Myocyte (in vitro differentiated cells): ENCODE data around the gene MYCBPAP. TPM values are rescaled to one million over a fixed set of nuclear protein-coding genes. Genes with fewer than 3 reads are reported as not detected.
"Not testable (repeated sequence)": the region's sequence is repeated elsewhere in the genome, so short reads cannot be mapped to it uniquely, and the experiment has no call there.

Source experiments
- DNase-seq: peaks from one replicate; pipeline ENCODE4 v3.0.0-alpha.2; 2012; ENCODE audit warnings: low read depth
- total RNA-seq: library from RNA; depleted of rRNA; stranded (reverse); fragments of >200 nt; gene quantifications from 2 replicates; pipeline ENCODE4 v1.2.3, GENCODE V29; 2014

MYCBPAP gene
- total RNA-seq, 1 donor from 2014 or later = 0.35 TPM

GRCh38 chr17:50470426-50470825 is 37.8 kb upstream of the MYCBPAP start:
- DNase-seq = peak; percentile 23

DNA sequence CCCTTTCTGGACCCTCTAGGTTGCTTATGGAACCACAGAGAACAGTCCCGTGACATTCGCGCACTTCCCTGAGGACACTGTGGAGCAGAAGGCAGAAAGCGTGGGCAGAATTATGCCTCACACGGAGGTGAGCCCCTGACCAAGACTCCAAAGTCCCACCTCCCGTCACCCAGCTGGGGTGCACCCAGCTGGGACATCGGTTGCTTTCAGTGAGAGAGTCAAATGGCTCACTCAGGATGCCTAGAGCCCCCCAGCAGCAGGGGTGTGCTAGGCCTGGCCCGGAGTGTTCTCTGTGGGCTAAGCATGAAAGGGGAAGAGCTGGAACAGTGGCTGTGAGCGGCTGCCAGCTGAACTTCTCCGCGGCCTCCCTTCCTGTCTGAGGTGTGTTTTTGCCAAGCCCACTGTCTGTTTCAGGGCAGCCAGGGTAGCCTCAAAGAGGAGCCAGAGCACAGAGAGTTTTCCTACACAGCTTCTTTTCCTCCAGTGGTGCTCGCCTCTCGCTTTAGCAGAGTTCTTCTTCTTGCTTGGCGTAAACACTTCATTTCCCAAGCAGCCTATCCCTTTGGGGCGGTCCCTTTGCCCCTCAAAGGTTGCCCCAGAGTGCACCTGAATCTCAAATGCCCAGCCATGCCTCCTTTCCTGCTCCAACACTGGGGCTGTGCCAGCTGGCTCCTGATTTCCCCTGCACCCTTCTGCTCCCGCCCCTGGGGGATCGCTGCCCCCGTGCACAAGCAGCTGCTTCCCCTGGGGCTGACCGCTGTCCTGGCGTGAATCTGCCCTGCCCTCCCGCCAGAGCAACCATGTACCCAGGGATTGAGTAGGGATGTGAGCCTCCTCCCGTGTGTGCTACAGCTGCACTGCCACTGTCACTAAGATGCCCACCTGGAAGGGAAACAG is 37.0 kb upstream of the MYCBPAP start:
- DNase-seq = no peak

DNA sequence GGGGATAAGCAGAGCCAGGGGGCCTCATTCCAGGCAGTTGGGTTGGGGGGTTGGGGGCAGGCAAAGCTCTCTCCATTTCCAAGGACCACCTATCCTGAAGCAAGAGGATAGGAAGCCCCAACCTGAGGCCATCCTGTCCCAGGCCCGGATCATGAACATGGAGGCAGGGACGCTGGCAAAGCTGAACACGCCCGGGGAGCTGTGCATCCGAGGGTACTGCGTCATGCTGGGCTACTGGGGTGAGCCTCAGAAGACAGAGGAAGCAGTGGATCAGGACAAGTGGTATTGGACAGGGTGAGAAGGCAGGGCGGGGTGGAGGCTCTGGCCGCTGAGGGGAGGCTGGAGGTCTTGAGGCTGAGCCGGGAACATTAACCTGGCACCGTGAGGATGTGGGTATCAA is 36.0 kb upstream of the MYCBPAP start:
- DNase-seq = no peak

DNA sequence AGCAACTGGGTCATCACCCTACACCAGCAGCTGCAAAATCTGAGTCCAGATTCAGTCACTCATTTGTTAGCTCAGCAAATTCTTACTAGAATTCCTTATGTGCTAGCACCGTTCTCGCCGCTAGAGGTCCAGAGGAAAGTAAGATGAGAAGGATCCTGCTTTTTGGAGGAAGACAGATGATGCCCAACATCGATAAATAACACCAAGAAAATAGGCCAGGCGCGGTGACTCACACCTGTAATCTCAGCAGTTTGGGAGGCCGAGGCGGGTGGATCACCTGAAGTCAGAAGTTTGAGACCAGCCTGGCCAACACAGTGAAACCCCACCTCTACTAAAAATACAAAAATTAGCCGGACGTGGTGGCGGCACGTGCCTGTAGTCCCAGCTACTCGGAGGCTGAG is 35.5 kb upstream of the MYCBPAP start:
- peak; percentile 75 for DNase-seq

DNA sequence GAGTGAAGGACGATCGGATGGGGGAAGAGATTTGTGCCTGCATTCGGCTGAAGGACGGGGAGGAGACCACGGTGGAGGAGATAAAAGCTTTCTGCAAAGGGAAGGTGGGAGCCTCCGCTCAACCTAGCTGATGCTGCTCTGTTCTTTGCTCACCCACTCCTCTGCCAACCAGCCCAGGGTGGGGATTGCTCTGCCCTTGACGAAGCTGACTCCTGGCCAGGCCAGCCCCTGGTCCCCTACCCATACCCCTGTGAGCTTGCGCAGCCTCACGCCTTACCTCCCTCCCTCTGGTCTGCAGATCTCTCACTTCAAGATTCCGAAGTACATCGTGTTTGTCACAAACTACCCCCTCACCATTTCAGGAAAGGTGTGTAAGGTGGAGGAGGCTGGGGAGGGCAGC is 34.3 kb upstream of the MYCBPAP start:
- no peak for DNase-seq

DNA sequence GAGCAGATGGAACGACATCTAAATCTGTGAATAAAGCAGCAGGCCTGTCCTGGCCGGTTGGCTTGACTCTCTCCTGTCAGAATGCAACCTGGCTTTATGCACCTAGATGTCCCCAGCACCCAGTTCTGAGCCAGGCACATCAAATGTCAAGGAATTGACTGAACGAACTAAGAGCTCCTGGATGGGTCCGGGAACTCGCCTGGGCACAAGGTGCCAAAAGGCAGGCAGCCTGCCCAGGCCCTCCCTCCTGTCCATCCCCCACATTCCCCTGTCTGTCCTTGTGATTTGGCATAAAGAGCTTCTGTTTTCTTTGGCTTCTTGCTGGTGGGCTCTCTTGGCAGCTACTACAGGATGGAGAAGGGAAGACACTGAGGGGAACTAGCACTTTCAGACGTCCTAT is 33.7 kb upstream of the MYCBPAP start:
- no peak for DNase-seq

DNA sequence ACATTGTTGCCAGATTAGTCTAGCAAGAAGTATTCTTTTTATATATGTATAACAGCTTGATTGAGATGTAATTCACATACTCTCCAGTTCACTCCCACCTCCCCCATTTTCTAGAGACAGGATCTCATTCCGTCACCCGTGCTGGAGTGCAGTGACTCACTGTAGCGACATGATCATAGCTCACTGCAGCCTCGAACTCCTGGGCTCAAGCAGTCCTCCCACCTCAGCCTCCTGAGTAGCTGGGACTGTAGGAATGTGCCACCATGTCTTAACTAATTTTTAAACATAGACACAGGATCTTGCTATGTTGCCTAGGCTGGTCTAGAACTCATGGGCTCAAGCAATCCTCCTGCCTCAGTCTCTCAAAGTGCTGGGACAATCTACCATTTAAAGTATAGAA is 32.9 kb upstream of the MYCBPAP start:
- no peak for DNase-seq

DNA sequence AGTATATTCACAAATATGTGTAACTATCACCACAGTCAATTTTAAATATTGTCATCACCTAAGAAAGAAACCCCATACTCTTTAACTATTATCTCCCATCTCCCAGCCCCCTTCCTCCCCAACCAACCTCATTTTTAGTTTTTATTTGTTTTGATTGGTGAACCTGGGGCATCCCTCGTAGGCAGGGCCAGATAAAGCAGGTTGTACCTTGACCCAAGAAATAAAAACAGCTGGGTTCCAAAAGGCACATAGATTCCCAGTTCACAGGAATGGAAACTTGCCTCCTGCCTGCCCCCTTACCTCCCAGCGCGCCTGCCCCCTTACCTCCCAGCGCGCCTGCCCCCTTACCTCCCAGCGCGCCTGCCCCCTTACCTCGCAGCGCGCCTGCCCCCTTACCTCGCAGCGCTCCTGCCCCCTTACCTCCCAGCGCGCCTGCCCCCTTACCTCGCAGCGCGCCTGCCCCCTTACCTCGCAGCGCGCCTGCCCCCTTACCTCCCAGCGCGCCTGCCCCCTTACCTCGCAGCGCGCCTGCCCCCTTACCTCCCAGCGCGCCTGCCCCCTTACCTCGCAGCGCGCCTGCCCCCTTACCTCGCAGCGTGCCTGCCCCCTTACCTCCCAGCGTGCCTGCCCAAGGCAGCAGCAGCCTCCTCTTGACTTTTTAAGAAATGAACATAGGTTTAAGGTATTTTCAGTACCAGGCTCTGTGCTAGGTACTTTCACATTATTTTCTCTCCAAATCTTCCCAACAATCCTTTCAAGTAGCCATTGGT is 32.3 kb upstream of the MYCBPAP start:
- DNase-seq = not testable (repeated sequence)

DNA sequence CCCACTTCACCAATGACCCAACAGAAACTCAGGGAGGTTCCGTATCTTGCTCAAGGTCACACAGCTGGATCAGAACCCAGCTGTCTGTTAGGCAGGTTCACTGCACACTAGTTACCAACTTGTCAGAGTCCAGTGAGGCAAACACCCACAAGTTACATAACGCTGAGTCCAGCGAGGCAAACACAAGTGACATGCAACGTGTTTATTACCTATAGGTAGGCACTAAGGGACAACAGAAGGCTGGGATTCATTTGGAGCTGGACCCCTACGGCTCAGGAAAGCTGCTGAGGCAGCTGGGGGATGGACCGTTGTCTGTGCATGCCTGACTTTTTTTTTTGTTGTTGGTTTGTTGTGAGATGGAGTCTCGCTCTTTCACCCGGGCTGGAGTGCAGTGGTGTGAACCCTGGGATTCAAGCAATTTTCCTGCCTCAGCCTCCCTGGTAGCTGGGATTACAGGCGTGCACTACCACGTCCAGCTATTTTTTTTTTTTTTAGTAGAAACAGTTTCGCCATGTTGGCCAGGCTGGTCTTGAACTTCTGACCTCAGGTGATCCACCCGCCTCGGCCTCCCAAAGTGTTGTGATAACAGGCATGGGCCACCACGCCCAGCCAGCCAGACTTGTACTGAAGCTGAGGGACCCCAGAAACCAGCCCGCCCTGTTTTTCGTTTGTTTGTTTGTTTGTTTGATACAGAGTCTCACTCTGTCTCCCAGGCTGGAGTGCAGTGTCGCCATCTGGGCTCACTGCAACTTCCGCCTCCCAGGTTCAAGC is 31.5 kb upstream of the MYCBPAP start:
- no peak for DNase-seq

DNA sequence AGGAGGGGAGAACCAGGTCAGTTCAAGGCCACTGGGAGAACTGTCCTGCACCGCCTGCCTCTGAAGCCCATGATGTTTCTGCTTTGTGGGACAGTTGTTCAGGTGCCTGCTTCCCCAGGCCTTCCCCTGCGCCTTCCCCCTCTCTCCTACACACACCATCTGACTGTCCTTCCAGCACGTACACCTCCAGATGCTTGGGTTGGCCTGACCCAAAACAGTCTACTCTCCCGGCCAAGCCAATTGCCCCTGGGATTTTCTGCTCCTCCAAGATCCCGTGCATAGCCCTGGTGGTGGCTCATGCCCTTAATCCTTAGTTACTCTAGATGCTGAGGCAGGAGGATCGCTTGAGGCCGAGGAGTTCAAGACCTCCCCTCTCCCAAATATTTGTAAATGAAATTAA is 30.3 kb upstream of the MYCBPAP start:
- no peak for DNase-seq

- peak; percentile 91 for DNase-seq
Measured at GRCh38 chr17:50478391-50479381, 29.6 kb upstream of the MYCBPAP start, which contains the start of gene RSAD1. Gene RSAD1 (plus strand): TSS chr17:50478860. CDS start chr17:50478885, 25 bp downstream.

GRCh38 chr17:50479522-50480141 is 28.6 kb upstream of the MYCBPAP start:
- DNase-seq = peak; percentile 85

GRCh38 chr17:50480142-50480764 is 28.0 kb upstream of the MYCBPAP start:
- no peak for DNase-seq

- DNase-seq = no peak
Measured at GRCh38 chr17:50480854-50481490, 27.3 kb upstream of the MYCBPAP start.

GRCh38 chr17:50481648-50482047 is 26.6 kb upstream of the MYCBPAP start:
- no peak for DNase-seq

DNA sequence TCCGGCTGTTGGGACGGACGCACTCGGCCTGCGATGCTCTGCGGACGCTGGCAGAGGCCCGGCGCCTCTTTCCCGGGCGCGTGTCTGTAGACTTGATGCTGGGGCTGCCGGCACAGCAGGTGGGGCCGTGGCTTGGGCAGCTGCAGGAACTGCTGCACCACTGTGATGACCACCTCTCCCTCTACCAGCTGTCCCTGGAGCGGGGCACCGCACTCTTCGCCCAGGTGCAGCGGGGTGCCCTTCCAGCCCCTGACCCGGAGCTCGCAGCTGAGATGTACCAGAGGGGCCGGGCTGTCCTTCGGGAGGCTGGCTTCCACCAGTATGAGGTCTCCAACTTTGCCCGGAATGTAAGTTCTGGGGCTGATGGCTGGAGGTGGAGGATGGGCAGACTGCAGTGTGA is 26.1 kb upstream of the MYCBPAP start:
- peak; percentile 68 for DNase-seq

- peak; percentile 98 for DNase-seq
Measured at GRCh38 chr17:50482516-50482915, 25.7 kb upstream of the MYCBPAP start.

DNA sequence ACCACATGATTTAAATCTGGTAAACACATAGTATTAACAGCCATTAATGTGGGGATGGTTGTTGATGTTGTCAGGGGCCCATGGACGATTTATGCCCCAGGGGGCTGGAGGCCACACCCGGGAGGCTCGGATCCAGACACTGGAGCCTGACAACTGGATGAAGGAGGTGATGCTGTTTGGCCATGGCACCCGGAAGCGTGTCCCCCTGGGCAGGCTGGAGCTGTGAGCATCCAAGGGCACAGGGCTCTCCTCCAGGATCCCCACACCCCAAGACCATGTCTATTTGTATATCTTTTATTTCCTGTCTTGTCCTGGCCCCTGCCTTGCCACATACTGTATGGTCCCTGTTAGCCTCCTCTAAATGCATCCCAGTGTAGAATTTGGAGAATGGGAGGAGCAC is 25.0 kb upstream of the MYCBPAP start:
- DNase-seq = no peak
